Smooth muscle cell (in vitro differentiated cells): Measurements from ENCODE around the gene TMCO4. TPM values are rescaled to one million over a fixed set of nuclear protein-coding genes. Genes with fewer than 3 reads are reported as not detected.

ENCODE experiments used
- DNase-seq: peaks from one replicate; lab custom pipeline; 2025; ENCODE audit not compliant: unreplicated experiment; lab: John Stamatoyannopoulos, UW
- H2AFZ ChIP-seq: fragments of 200-600 bp; sonication (generic); 2 replicates; pipeline ENCODE4 v1.6.0; 2016; ENCODE audit warnings: antibody characterized with exemption, low read depth, mild to moderate bottlenecking
- H3F3A ChIP-seq: fragments of 200-600 bp; sonication (generic); 2 replicates; pipeline ENCODE4 v1.6.0; 2017; ENCODE audit warnings: antibody characterized with exemption, low read depth
- H3K27ac ChIP-seq: fragments of 200-600 bp; sonication (generic); 2 replicates; pipeline ENCODE4 v1.5.1; 2016; ENCODE audit warnings: low read depth, mild to moderate bottlenecking
- H3K27me3 ChIP-seq: fragments of 200-600 bp; sonication (generic); 2 replicates; pipeline ENCODE4 v1.6.1; 2016; ENCODE audit warnings: low read depth, mild to moderate bottlenecking
- H3K36me3 ChIP-seq: fragments of 200-600 bp; sonication (generic); 2 replicates; pipeline ENCODE4 v1.5.1; 2016; ENCODE audit warnings: low read depth
- H3K4me1 ChIP-seq: fragments of 200-600 bp; sonication (generic); 2 replicates; pipeline ENCODE4 v1.5.1; 2016; ENCODE audit warnings: low read depth
- H3K4me2 ChIP-seq: fragments of 200-600 bp; sonication (generic); 2 replicates; pipeline ENCODE4 v1.6.0; 2016; ENCODE audit warnings: mild to moderate bottlenecking
- H3K4me3 ChIP-seq: fragments of 200-600 bp; sonication (generic); 2 replicates; pipeline ENCODE4 v1.5.1; 2016; ENCODE audit warnings: mild to moderate bottlenecking
- H3K79me2 ChIP-seq: fragments of 200-600 bp; sonication (generic); 2 replicates; pipeline ENCODE4 v1.6.0; 2016; ENCODE audit warnings: low read depth, mild to moderate bottlenecking
- H3K9ac ChIP-seq: fragments of 200-600 bp; sonication (generic); 2 replicates; pipeline ENCODE4 v1.6.0; 2016; ENCODE audit warnings: low read depth
- H3K9me3 ChIP-seq: fragments of 200-600 bp; sonication (generic); replicated peaks from 2 replicates; pipeline ENCODE4 v1.5.1; 2016; ENCODE audit warnings: low read depth
- H4K20me1 ChIP-seq: fragments of 200-600 bp; sonication (generic); 2 replicates; pipeline ENCODE4 v1.6.0; 2016; ENCODE audit warnings: low read depth
- WGBS: methylation state at CpG from one replicate; pipeline ENCODE4 v1.1.7; 2016; ENCODE audit warnings: low lambda C conversion rate; 5-methylcytosine and 5-hydroxymethylcytosine counted together
- polyA plus RNA-seq: library from polyadenylated mRNA; unstranded; fragments of >200 nt; fragmentation: Nextera tagmentation; extraction: Ambion mirVana; gene quantifications from 2 replicates; pipeline ENCODE4 v1.2.1, GENCODE V29; 2016
- total RNA-seq: library from RNA; depleted of rRNA; stranded (reverse); fragments of >200 nt; gene quantifications from 2 replicates; pipeline ENCODE4 v1.2.3, GENCODE V29; 2014
- TF ChIP-seq, protein P1 (sequence below): fragments of 200-600 bp; sonication (generic); IDR thresholded peaks from 2 replicates; pipeline ENCODE4 v1.5.1; 2017; ENCODE audit warnings: borderline replicate concordance, mild to moderate bottlenecking, antibody characterized with exemption; ENCODE audit not compliant: insufficient read depth, poor library complexity, severe bottlenecking

TMCO4 gene
- total and polyA plus RNA-seq, 2 experiments from 2014 or later = 5.4 to 6.8 TPM

DNA sequence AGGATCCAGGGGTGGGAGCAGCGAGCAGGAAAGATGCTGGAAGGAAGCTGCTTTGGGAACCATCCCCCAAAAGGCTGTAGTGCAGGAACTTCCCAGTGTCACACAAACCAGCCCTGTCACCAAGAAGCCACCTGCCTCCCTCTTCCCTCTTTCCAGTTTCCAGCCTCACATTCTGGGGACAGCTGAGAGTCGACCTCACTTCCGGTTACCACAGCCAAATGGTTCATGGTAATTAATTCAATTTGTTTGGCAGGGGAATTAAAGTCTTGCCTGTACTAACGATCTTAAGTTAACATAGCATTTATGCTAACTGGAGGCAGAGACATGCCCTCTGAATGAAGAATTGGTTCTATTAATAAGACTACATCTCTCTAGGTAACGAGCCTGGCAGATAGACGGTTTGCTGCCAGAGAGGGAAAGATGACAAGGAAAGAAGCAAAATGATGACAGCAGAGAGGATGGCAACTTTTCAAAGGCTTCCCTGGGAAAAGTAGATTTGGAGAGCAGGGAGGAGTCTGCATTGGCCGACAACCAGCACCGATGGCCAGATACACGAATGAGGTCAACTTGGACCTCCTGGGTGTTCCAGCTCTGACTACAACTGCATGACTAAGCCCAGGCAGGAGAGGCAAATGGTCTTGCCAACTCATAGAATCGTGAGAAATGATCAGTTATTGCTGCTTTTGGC is 64.1 kb downstream of the TMCO4 start:
- Histone ChIP-seq H3K9ac (no peak overlapping the region), H3K79me2 (no peaks in the 10 kb centered on the region), H3K27ac (no peak overlapping the region), H4K20me1 (no peaks in the 10 kb centered on the region), H3K36me3 (no peaks in the 10 kb centered on the region), H3K4me3 (no peak overlapping the region), H3K27me3 (peaks cover 4% of the 10 kb centered on the region), H2AFZ (no peak overlapping the region), H3K4me1 (peaks cover 9% of the 10 kb centered on the region), H3K9me3 (no peaks in the 10 kb centered on the region), H3F3A (no peaks in the 10 kb centered on the region), H3K4me2 (no peak overlapping the region)
- no peak for DNase-seq
- TF ChIP-seq, protein P1, sequence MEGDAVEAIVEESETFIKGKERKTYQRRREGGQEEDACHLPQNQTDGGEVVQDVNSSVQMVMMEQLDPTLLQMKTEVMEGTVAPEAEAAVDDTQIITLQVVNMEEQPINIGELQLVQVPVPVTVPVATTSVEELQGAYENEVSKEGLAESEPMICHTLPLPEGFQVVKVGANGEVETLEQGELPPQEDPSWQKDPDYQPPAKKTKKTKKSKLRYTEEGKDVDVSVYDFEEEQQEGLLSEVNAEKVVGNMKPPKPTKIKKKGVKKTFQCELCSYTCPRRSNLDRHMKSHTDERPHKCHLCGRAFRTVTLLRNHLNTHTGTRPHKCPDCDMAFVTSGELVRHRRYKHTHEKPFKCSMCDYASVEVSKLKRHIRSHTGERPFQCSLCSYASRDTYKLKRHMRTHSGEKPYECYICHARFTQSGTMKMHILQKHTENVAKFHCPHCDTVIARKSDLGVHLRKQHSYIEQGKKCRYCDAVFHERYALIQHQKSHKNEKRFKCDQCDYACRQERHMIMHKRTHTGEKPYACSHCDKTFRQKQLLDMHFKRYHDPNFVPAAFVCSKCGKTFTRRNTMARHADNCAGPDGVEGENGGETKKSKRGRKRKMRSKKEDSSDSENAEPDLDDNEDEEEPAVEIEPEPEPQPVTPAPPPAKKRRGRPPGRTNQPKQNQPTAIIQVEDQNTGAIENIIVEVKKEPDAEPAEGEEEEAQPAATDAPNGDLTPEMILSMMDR = no peak
- 90% methylated on average over 10 of the region's 10 CpGs for WGBS

DNA sequence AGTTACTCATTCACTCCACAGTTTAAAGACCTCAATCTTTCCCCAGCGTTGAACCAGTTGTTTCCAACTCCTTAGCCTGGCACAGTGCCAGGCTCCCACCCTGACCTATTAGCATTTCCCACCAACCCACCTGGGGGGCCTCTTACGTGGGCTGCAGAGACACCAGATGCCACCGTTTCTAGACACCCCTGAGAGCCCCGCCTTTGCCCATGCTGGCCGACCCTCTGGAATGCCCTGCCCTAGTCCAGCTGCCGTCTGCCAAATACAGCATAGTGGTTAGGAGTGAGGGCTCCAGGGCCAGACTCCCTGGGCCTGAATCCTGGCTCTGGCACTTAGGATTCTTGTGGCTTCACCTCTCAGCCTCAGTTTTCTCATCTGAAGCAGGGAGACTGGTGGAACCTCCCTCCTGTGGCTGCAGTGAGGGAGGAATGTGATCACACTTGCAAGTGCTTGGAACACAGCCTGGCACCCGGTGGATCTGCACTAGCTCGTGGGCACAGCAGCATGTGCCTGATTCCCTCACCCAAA is 65.2 kb downstream of the TMCO4 start:
- H3F3A ChIP-seq = no peaks in the 10 kb centered on the region
- H3K9me3 ChIP-seq = no peaks in the 10 kb centered on the region
- H3K4me2 ChIP-seq = no peak overlapping the region
- peaks cover 9% of the 10 kb centered on the region for H3K4me1 ChIP-seq
- no peak for DNase-seq
- TF ChIP-seq, protein P1 = no peak
- H3K9ac ChIP-seq = no peak overlapping the region
- no peak overlapping the region for H3K27ac ChIP-seq
- no peak overlapping the region for H2AFZ ChIP-seq
- H3K27me3 ChIP-seq = peaks cover 4% of the 10 kb centered on the region
- no peaks in the 10 kb centered on the region for H3K79me2 ChIP-seq
- no peaks in the 10 kb centered on the region for H3K36me3 ChIP-seq
- no peaks in the 10 kb centered on the region for H4K20me1 ChIP-seq
- 86% methylated on average over 8 of the region's 8 CpGs for WGBS
- no peak overlapping the region for H3K4me3 ChIP-seq

DNA sequence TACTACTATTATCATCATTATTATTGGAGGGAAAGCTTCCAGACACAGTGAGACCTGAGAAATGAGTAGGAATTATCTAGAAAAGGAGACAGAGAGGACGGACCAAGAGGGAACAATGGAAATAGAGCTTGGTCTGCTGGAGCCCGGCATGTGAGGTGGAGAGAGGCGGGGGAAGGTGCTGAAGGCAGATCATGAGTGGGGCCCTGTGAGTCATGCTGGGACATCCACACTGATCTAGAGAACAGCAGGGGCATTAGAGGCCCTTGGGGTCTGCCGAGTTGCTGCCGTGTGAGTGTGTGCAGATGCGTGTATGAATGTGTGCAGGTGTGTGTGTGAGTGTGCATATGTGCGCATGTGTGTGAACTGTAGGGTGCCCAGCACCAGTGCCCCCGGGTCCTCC is 65.7 kb downstream of the TMCO4 start:
- no peak overlapping the region for H3K4me3 ChIP-seq
- no peaks in the 10 kb centered on the region for H3K36me3 ChIP-seq
- H3K9ac ChIP-seq = no peak overlapping the region
- DNase-seq = no peak
- H3K27me3 ChIP-seq = peaks cover 4% of the 10 kb centered on the region
- no peak overlapping the region for H3K27ac ChIP-seq
- H3K9me3 ChIP-seq = no peaks in the 10 kb centered on the region
- H3K4me1 ChIP-seq = peaks cover 9% of the 10 kb centered on the region
- H2AFZ ChIP-seq = no peak overlapping the region
- no peaks in the 10 kb centered on the region for H3F3A ChIP-seq
- TF ChIP-seq, protein P1 = no peak
- no peak overlapping the region for H3K4me2 ChIP-seq
- 89% methylated on average over 8 of the region's 8 CpGs for WGBS
- no peaks in the 10 kb centered on the region for H4K20me1 ChIP-seq
- no peaks in the 10 kb centered on the region for H3K79me2 ChIP-seq

DNA sequence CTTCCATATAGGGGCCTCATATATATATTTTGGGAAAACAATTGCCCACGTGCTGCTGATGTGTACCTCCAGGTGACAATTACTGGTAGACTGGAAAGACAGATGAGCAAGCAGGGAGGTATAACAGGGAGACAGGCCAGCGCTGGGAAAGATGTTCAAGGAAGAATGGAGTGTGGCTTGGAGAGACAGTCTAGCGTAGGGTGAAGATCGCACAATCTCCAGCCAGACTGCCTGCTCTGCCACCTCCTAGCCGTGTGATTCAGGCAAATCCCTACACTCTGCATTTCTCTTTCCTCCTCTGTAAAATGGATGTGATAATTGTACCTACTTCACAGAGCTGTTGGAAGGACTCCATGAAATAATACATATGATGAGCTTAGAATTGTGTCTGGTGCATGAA is 66.1 kb downstream of the TMCO4 start:
- Histone ChIP-seq H3F3A (no peaks in the 10 kb centered on the region), H3K9ac (no peak overlapping the region), H3K4me3 (no peak overlapping the region), H2AFZ (no peak overlapping the region), H3K4me2 (no peak overlapping the region), H3K27ac (no peak overlapping the region), H3K27me3 (no peaks in the 10 kb centered on the region), H3K79me2 (no peaks in the 10 kb centered on the region), H4K20me1 (no peaks in the 10 kb centered on the region), H3K9me3 (no peaks in the 10 kb centered on the region), H3K4me1 (peaks cover 9% of the 10 kb centered on the region), H3K36me3 (no peaks in the 10 kb centered on the region)
- WGBS = 95% methylated on average over 5 of the region's 5 CpGs
- no peak for DNase-seq
- TF ChIP-seq, protein P1 = no peak
